VCaP (cell line): Measurements from ENCODE around the gene MORC2.

Source experiments
- H3K27ac ChIP-seq: fragments of 450-650 bp; 2 replicates; pipeline ENCODE4 v1.5.1; 2017
- TF ChIP-seq, protein P1 (sequence below): fragments of 450-650 bp; conservative IDR thresholded peaks from 2 replicates; pipeline ENCODE4 v1.5.1; 2017; ENCODE audit warnings: mild to moderate bottlenecking, moderate library complexity

Gene MORC2

DNA sequence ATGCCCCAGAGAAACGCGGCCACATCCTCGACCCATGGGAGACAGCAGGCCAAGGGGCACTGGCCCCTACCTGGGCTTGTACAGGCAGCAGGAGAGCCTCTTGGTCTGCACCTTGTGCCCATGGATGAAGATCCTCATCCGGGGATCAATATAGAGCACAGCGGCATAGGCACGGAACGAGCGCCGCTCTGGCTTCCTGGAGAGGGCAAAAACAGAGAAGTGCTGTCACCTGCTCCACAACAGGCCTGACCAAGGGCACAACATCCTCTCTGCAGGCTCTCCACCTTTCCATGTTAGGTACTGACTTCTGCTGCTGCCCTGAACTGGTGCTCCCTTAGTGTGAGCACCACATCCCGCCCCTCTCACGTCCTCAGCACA is 27.2 kb downstream of the MORC2 start:
- no peak overlapping the region for H3K27ac ChIP-seq
- TF ChIP-seq, protein P1, sequence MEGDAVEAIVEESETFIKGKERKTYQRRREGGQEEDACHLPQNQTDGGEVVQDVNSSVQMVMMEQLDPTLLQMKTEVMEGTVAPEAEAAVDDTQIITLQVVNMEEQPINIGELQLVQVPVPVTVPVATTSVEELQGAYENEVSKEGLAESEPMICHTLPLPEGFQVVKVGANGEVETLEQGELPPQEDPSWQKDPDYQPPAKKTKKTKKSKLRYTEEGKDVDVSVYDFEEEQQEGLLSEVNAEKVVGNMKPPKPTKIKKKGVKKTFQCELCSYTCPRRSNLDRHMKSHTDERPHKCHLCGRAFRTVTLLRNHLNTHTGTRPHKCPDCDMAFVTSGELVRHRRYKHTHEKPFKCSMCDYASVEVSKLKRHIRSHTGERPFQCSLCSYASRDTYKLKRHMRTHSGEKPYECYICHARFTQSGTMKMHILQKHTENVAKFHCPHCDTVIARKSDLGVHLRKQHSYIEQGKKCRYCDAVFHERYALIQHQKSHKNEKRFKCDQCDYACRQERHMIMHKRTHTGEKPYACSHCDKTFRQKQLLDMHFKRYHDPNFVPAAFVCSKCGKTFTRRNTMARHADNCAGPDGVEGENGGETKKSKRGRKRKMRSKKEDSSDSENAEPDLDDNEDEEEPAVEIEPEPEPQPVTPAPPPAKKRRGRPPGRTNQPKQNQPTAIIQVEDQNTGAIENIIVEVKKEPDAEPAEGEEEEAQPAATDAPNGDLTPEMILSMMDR: no peak

- H3K27ac ChIP-seq: no peak overlapping the region
- TF ChIP-seq, protein P1: no peak
These were observed 27.8 kb downstream of the MORC2 start for GRCh38 chr22:30940685-30941362.

DNA sequence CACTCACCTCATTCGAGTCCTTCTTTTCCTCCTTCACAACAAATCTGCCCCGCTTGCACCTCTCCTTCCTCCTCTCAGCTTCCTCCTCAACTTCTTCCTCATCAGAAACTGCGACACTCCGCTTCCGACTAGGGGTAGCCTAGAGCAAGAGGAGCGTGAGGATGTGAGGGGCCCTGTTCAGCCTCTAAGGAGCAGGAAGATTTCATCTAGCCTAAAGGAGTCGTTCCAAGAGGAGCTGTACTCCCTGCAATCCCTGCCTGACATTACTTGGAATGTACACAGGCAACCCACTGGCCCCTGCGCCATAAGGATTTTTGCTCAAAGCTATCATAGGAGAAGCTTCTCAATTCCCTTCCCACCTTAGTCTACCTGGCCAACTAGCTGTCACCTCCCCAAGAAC is 34.5 kb downstream of the MORC2 start:
- TF ChIP-seq, protein P1: no peak
- no peak overlapping the region for H3K27ac ChIP-seq

GRCh38 chr22:30933457-30933856 is 35.1 kb downstream of the MORC2 start:
- TF ChIP-seq, protein P1: no peak
- no peak overlapping the region for H3K27ac ChIP-seq

- no peak overlapping the region for H3K27ac ChIP-seq
- TF ChIP-seq, protein P1: no peak
These were observed 35.9 kb downstream of the MORC2 start for GRCh38 chr22:30932661-30933060.

DNA sequence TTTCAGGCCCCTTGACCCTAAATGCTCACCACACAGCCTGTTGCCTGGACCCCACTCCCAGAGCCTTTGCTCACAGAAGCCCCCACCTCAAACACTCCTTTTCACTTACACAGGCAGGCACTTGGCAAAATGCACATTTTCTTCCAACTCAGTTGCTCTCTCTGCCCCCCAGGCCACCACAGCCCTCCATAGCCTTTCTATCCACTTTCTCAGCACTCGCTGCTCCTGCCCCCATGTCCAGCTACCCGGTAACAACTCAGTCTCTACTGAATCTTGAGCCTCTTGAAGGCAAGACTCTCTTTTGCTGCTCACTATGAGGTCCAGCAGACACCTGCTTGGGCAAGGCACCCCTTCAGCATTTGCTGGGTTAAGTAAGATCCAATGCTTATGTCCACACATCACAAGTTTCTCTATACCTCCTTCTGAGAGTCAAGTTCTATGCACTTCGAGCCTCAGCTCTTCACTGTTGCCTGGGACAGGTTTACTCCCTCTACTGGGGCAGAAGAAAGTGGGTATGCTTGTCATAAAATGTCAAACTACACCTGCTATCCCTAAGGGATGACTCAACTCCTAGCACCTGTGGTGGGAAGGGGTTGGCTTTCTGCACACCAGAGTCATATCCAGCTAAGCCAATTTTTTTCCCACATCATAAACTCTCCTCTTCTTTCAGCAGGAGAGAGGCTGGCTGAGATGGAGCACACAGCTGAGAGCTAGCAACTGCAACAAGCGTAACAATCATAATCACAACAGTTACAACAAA is 36.9 kb downstream of the MORC2 start:
- no peak overlapping the region for H3K27ac ChIP-seq
- TF ChIP-seq, protein P1: no peak

DNA sequence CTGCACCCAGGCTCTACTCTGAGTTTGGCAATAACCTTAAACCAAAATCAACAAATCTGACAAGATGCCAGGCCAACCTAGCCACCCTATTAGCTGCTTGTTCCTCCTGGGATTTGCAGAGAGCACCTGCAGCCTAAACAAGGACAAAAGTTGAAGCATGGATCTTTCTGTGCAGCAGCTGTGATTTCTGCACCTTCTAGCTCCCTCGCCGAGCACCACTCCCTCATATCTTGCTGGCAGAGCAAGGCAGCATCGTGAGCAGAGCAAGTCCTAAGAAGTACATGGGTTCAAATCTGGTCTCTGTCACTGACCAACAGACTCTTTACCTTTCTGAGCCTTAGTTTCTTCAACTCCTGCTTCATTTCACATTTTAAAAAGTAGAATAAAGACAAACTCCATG is 38.3 kb downstream of the MORC2 start:
- no peak overlapping the region for H3K27ac ChIP-seq
- TF ChIP-seq, protein P1: no peak
